DOHH2 (cell line): ENCODE data around the gene GBX2.

Experiments
- H3F3A ChIP-seq: fragments of 200-600 bp; sonication (generic), shearing (Covaris generic); 2 replicates; pipeline ENCODE4 v1.6.0; 2016; ENCODE audit warnings: antibody characterized with exemption, mild to moderate bottlenecking; ENCODE audit not compliant: control insufficient read depth, insufficient read depth
- H3K27ac ChIP-seq: fragments of 200-600 bp; sonication (generic); 2 replicates; pipeline ENCODE4 v1.5.1; 2014; ENCODE audit warnings: low read depth, mild to moderate bottlenecking, low read length, moderate library complexity
- H3K27me3 ChIP-seq: fragments of 200-600 bp; sonication (generic); 2 replicates; pipeline ENCODE4 v1.6.1; 2014; ENCODE audit warnings: mild to moderate bottlenecking, low read length, mixed read lengths; ENCODE audit not compliant: control insufficient read depth
- H3K36me3 ChIP-seq: fragments of 200-600 bp; sonication (generic); 2 replicates; pipeline ENCODE4 v1.6.1; 2014; ENCODE audit warnings: mild to moderate bottlenecking, low read length, moderate library complexity, mixed read lengths; ENCODE audit not compliant: control insufficient read depth
- H3K4me1 ChIP-seq: fragments of 200-600 bp; sonication (generic); 2 replicates; pipeline ENCODE4 v1.6.1; 2014; ENCODE audit warnings: mild to moderate bottlenecking, low read length, mixed read lengths; ENCODE audit not compliant: control insufficient read depth
- H3K4me2 ChIP-seq: fragments of 200-600 bp; sonication (generic); 2 replicates; pipeline ENCODE4 v1.6.0; 2014; ENCODE audit warnings: mild to moderate bottlenecking, low read length, moderate library complexity
- H3K4me3 ChIP-seq: fragments of 200-600 bp; sonication (generic); 2 replicates; pipeline ENCODE4 v1.5.1; 2014; ENCODE audit warnings: mild to moderate bottlenecking, low read length, mixed read lengths
- H3K79me2 ChIP-seq: fragments of 200-600 bp; sonication (generic); 2 replicates; pipeline ENCODE4 v1.6.1; 2014; ENCODE audit warnings: mild to moderate bottlenecking, low read length, mixed read lengths; ENCODE audit not compliant: control insufficient read depth
- H3K9me2 ChIP-seq: fragments of 200-600 bp; sonication (generic); replicated peaks from 2 replicates; pipeline ENCODE4 v1.6.1; 2014; ENCODE audit warnings: mild to moderate bottlenecking, low read length, mixed read lengths; ENCODE audit not compliant: control insufficient read depth
- H3K9me3 ChIP-seq: fragments of 200-600 bp; sonication (generic); 2 replicates; pipeline ENCODE4 v1.6.1; 2014; ENCODE audit warnings: antibody characterized with exemption, low read length, mixed read lengths; ENCODE audit not compliant: control insufficient read depth, insufficient read depth
- H4K20me1 ChIP-seq: fragments of 200-600 bp; sonication (generic); 2 replicates; pipeline ENCODE4 v1.6.0; 2014; ENCODE audit warnings: low read depth, mild to moderate bottlenecking, antibody characterized with exemption, low read length, moderate library complexity; ENCODE audit not compliant: control insufficient read depth, insufficient read depth
- CTCF ChIP-seq: fragments of 200-600 bp; sonication (generic); IDR thresholded peaks from one replicate; pipeline ENCODE4 v1.5.1; 2014; ENCODE audit warnings: antibody characterized with exemption, mild to moderate bottlenecking, low read depth, low read length; ENCODE audit not compliant: poor library complexity, severe bottlenecking
- EZH2phosphoT487 ChIP-seq: fragments of 200-600 bp; sonication (generic); IDR thresholded peaks from 2 replicates; pipeline ENCODE4 v1.6.1; 2017; ENCODE audit warnings: borderline replicate concordance, mild to moderate bottlenecking, antibody characterized with exemption, low read length, moderate library complexity, mixed read lengths

The GBX2 gene

GRCh38 chr2:236168110-236169080 lies at the start of gene GBX2:
Gene GBX2, minus strand, starts transcription at chr2:236168386. Its CDS starts 415 bp downstream, at chr2:236167971.
- Histone ChIP-seq H3K4me3 (no peak within 1 kb of the TSS), H4K20me1 (no peaks in the 10 kb centered on the region), H3K9me3 (no peaks in the 10 kb centered on the region; the same call in 1 of the 2 replicates), H3K9me2 (no peaks in the 10 kb centered on the region), H3K79me2 (no peaks in the 10 kb centered on the region), H3K27ac (no peak within 1 kb of the TSS), H3K4me2 (no peak within 1 kb of the TSS), H3F3A (no peaks in the 10 kb centered on the region), H3K4me1 (no peaks in the 10 kb centered on the region), H3K27me3 (no peaks in the 10 kb centered on the region), H3K36me3 (no peaks in the 10 kb centered on the region)
- no peak for TF ChIP-seq EZH2phosphoT487
- no peak for TF ChIP-seq CTCF

GRCh38 chr2:236217926-236218325 lies 49.7 kb upstream of the GBX2 start:
- Histone ChIP-seq H3K9me3 (no peaks in the 10 kb centered on the region), H3K9me2 (no peaks in the 10 kb centered on the region), H3K79me2 (no peaks in the 10 kb centered on the region), H3K27ac (no peak overlapping the region), H4K20me1 (no peaks in the 10 kb centered on the region), H3K4me2 (no peak overlapping the region), H3K27me3 (no peaks in the 10 kb centered on the region), H3K4me3 (no peak overlapping the region), H3K36me3 (no peaks in the 10 kb centered on the region), H3F3A (no peaks in the 10 kb centered on the region), H3K4me1 (no peaks in the 10 kb centered on the region)
- TF ChIP-seq EZH2phosphoT487 (no peak), CTCF (no peak)

- H3K9me3 ChIP-seq = no peaks in the 10 kb centered on the region
- no peak overlapping the region for H3K4me3 ChIP-seq
- H3K27ac ChIP-seq = no peak overlapping the region
- H3K36me3 ChIP-seq = no peaks in the 10 kb centered on the region
- no peak for TF ChIP-seq CTCF
- no peak for TF ChIP-seq EZH2phosphoT487
- no peaks in the 10 kb centered on the region for H3K4me1 ChIP-seq
- H3K9me2 ChIP-seq = no peaks in the 10 kb centered on the region
- H4K20me1 ChIP-seq = no peaks in the 10 kb centered on the region
- no peak overlapping the region for H3K4me2 ChIP-seq
- no peaks in the 10 kb centered on the region for H3F3A ChIP-seq
- H3K27me3 ChIP-seq = no peaks in the 10 kb centered on the region
- H3K79me2 ChIP-seq = no peaks in the 10 kb centered on the region
Measured at GRCh38 chr2:236216711-236217110, 48.5 kb upstream of the GBX2 start.
